Panc1 (cell line): ENCODE data around the gene HAGHL.

Experiments
- POLR2AphosphoS5 ChIP-seq: IDR thresholded peaks from 2 replicates; pipeline ENCODE4 v1.6.1; 2012; ENCODE audit warnings: mild to moderate bottlenecking, low read depth, low read length, moderate library complexity
- SIN3A ChIP-seq: IDR thresholded peaks from 2 replicates; pipeline ENCODE4 v1.6.1; 2012; ENCODE audit warnings: low read depth, mild to moderate bottlenecking, low read length, moderate library complexity, borderline replicate concordance; ENCODE audit not compliant: insufficient read depth
- TF ChIP-seq, protein P1 (sequence below), 2 experiments: IDR thresholded peaks; 2 replicates each; pipeline ENCODE4 v1.6.1; 2011 to 2012; ENCODE audit warnings: low read depth in 2 of 2, control low read depth in 1 of 2, low read length in 1 of 2, mild to moderate bottlenecking in 1 of 2, moderate library complexity in 1 of 2; ENCODE audit not compliant: insufficient read depth in 1 of 2
- TF ChIP-seq, protein P2 (sequence below): fragments of 450-650 bp; IDR thresholded peaks from 2 replicates; pipeline ENCODE4 v1.5.1; 2017; ENCODE audit warnings: mild to moderate bottlenecking

DNA sequence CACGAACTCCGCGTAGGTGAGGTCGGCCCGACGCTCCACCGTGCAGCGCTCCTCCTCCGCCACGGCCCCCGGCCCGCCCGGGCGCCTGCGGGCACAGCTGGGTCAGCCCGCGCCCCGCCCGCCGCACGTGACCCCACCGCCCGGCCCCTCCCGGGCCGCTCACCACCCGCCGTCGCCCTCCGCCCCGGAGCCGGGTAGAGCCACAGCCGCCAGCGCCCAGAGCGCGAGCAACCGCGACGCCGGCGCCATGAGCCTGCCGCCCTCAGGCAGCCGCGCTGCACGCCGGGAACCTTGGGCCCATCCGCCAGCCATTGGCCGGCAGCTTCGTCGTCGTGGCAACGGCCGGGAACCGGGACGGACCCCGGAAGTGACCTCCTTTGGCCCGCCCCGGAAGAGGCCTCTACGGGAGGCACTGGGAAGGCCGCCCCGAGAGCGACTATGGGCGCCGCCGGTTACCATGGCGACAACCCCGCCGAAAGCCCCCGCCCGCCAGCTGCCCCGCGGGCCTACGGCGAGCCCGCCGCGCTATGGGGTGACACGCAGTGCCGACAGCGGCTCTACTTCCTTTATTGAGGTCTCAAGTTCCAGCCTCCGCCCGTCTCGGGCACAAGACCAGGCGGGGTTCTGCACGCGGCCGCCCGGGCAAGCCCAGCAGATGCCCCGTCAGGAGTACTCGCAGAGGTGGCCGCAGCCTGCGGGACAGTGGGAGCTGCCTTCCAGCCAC, 42.7 kb upstream of the HAGHL start, which contains the start of gene JMJD8:
- TF ChIP-seq, protein P1, sequence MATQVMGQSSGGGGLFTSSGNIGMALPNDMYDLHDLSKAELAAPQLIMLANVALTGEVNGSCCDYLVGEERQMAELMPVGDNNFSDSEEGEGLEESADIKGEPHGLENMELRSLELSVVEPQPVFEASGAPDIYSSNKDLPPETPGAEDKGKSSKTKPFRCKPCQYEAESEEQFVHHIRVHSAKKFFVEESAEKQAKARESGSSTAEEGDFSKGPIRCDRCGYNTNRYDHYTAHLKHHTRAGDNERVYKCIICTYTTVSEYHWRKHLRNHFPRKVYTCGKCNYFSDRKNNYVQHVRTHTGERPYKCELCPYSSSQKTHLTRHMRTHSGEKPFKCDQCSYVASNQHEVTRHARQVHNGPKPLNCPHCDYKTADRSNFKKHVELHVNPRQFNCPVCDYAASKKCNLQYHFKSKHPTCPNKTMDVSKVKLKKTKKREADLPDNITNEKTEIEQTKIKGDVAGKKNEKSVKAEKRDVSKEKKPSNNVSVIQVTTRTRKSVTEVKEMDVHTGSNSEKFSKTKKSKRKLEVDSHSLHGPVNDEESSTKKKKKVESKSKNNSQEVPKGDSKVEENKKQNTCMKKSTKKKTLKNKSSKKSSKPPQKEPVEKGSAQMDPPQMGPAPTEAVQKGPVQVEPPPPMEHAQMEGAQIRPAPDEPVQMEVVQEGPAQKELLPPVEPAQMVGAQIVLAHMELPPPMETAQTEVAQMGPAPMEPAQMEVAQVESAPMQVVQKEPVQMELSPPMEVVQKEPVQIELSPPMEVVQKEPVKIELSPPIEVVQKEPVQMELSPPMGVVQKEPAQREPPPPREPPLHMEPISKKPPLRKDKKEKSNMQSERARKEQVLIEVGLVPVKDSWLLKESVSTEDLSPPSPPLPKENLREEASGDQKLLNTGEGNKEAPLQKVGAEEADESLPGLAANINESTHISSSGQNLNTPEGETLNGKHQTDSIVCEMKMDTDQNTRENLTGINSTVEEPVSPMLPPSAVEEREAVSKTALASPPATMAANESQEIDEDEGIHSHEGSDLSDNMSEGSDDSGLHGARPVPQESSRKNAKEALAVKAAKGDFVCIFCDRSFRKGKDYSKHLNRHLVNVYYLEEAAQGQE (IDR thresholded peaks at IDR 0.05; ENCODE audit: insufficient read depth in 1 of 2, low read depth in 2 of 2, low read length in 1 of 2) = 0 out of 4 replicates have a peak, but pooled peaks of 1 of the 2 experiments have one; percentile 8
- TF ChIP-seq, protein P2, sequence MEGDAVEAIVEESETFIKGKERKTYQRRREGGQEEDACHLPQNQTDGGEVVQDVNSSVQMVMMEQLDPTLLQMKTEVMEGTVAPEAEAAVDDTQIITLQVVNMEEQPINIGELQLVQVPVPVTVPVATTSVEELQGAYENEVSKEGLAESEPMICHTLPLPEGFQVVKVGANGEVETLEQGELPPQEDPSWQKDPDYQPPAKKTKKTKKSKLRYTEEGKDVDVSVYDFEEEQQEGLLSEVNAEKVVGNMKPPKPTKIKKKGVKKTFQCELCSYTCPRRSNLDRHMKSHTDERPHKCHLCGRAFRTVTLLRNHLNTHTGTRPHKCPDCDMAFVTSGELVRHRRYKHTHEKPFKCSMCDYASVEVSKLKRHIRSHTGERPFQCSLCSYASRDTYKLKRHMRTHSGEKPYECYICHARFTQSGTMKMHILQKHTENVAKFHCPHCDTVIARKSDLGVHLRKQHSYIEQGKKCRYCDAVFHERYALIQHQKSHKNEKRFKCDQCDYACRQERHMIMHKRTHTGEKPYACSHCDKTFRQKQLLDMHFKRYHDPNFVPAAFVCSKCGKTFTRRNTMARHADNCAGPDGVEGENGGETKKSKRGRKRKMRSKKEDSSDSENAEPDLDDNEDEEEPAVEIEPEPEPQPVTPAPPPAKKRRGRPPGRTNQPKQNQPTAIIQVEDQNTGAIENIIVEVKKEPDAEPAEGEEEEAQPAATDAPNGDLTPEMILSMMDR = no peak
- TF ChIP-seq POLR2AphosphoS5 (peak; percentile 92), SIN3A (peak; percentile 76; the same call in 1 of the 2 replicates)
